Mesenchymal stem cell (in vitro differentiated cells and primary cell): Measurements from ENCODE around the gene CTNNA3.

Source experiments
- DNase-seq: peaks from one replicate; pipeline ENCODE4 v3.0.0-alpha.2; 2013
- H2AFZ ChIP-seq: one replicate; pipeline ENCODE4 v1.6.1; 2013; ENCODE audit warnings: low read depth, mild to moderate bottlenecking, control low read depth, inconsistent platforms, low read length, moderate library complexity
- H2AK5ac ChIP-seq: 2 replicates; pipeline ENCODE4 v1.6.1; 2013; ENCODE audit warnings: low read length, moderate library complexity, mild to moderate bottlenecking, inconsistent platforms; ENCODE audit not compliant: severe bottlenecking
- H2BK120ac ChIP-seq: one replicate; pipeline ENCODE4 v1.6.1; 2013; ENCODE audit warnings: low read depth, mild to moderate bottlenecking, inconsistent platforms, low read length, moderate library complexity
- H2BK12ac ChIP-seq, 2 experiments: one replicate each; pipeline ENCODE4 v1.6.1; 2013; ENCODE audit warnings: inconsistent platforms in 2 of 2, low read length in 2 of 2, mild to moderate bottlenecking in 2 of 2, moderate library complexity in 2 of 2, control low read depth in 1 of 2
- H2BK15ac ChIP-seq: one replicate; pipeline ENCODE4 v1.6.1; 2013; ENCODE audit warnings: mild to moderate bottlenecking, low read depth, inconsistent platforms; ENCODE audit not compliant: poor library complexity, severe bottlenecking
- H2BK5ac ChIP-seq: 2 replicates; pipeline ENCODE4 v1.6.1; 2013; ENCODE audit warnings: low read depth, mild to moderate bottlenecking, low read length, control low read depth, inconsistent platforms; ENCODE audit not compliant: poor library complexity, severe bottlenecking
- H3K14ac ChIP-seq, 2 experiments: one replicate each; pipeline ENCODE4 v1.6.1; 2013; ENCODE audit warnings: inconsistent platforms in 2 of 2, low read length in 2 of 2, control low read depth in 1 of 2, mild to moderate bottlenecking in 1 of 2, moderate library complexity in 1 of 2
- H3K18ac ChIP-seq, 2 experiments: one replicate each; pipeline ENCODE4 v1.6.1; 2013; ENCODE audit warnings: inconsistent platforms in 2 of 2, low read length in 2 of 2, control low read depth in 1 of 2, low read depth in 1 of 2, mild to moderate bottlenecking in 1 of 2
- H3K23ac ChIP-seq, 2 experiments: one replicate each; pipeline ENCODE4 v1.6.1; 2013; ENCODE audit warnings: inconsistent platforms in 2 of 2, low read length in 2 of 2, mild to moderate bottlenecking in 2 of 2, moderate library complexity in 2 of 2, control low read depth in 1 of 2
- H3K27ac ChIP-seq: 2 replicates; pipeline ENCODE4 v1.5.1; 2013; ENCODE audit warnings: mild to moderate bottlenecking, moderate library complexity, low read length, control low read depth, inconsistent platforms; ENCODE audit not compliant: poor library complexity, severe bottlenecking
- H3K27me3 ChIP-seq, 2 experiments: 2 replicates each; pipeline versions ENCODE4 v1.6.1 to v1.7.0; 2013; ENCODE audit warnings: low read length in 2 of 2, mild to moderate bottlenecking in 2 of 2, moderate library complexity in 2 of 2, control low read depth in 1 of 2, inconsistent platforms in 1 of 2; ENCODE audit not compliant: control insufficient read depth in 1 of 2, insufficient read depth in 1 of 2
- H3K36me3 ChIP-seq, 2 experiments: 2 replicates each; pipeline versions ENCODE4 v1.6.1 to v1.7.0; 2013; ENCODE audit warnings: low read length in 2 of 2, control low read depth in 1 of 2, inconsistent platforms in 1 of 2, low read depth in 1 of 2, mild to moderate bottlenecking in 1 of 2; ENCODE audit not compliant: insufficient read depth in 2 of 2, control insufficient read depth in 1 of 2
- H3K4ac ChIP-seq, 2 experiments: one replicate each; pipeline ENCODE4 v1.6.1; 2013; ENCODE audit warnings: inconsistent platforms in 2 of 2, low read length in 2 of 2, mild to moderate bottlenecking in 2 of 2, moderate library complexity in 2 of 2, control low read depth in 1 of 2, low read depth in 1 of 2
- H3K4me1 ChIP-seq: 2 replicates; pipeline ENCODE4 v1.6.1; 2013; ENCODE audit warnings: low read depth, low read length, control low read depth; ENCODE audit not compliant: control insufficient read depth, insufficient read depth
- H3K4me2 ChIP-seq: 2 replicates; pipeline ENCODE4 v1.6.1; 2013; ENCODE audit warnings: low read length, mild to moderate bottlenecking, inconsistent platforms; ENCODE audit not compliant: poor library complexity, severe bottlenecking
- H3K4me3 ChIP-seq, 2 experiments: 2 replicates each; pipeline versions ENCODE4 v1.5.1 to v1.7.0; 2013; ENCODE audit warnings: low read length in 2 of 2, mild to moderate bottlenecking in 2 of 2, control low read depth in 1 of 2, low read depth in 1 of 2; ENCODE audit not compliant: insufficient read depth in 1 of 2
- H3K79me1 ChIP-seq: replicated peaks from 2 replicates; pipeline ENCODE4 v1.6.1; 2013; ENCODE audit warnings: mild to moderate bottlenecking, control low read depth, low read length, inconsistent platforms; ENCODE audit not compliant: poor library complexity, severe bottlenecking
- H3K9ac ChIP-seq: 2 replicates; pipeline ENCODE4 v1.7.0; 2013; ENCODE audit warnings: mild to moderate bottlenecking, low read length, moderate library complexity
- H3K9me3 ChIP-seq: 2 replicates; pipeline ENCODE4 v1.7.0; 2013; ENCODE audit warnings: mild to moderate bottlenecking, low read length; ENCODE audit not compliant: control insufficient read depth
- H4K8ac ChIP-seq: one replicate; pipeline ENCODE4 v1.6.1; 2013; ENCODE audit warnings: inconsistent platforms, mild to moderate bottlenecking, low read length, moderate library complexity
- H4K91ac ChIP-seq: one replicate; pipeline ENCODE4 v1.6.1; 2013; ENCODE audit warnings: mild to moderate bottlenecking, low read length, inconsistent platforms
- WGBS: methylation state at CpG from one replicate; pipeline ENCODE4 v1.1.7; 2013; ENCODE audit warnings: mixed read lengths; 5-methylcytosine and 5-hydroxymethylcytosine counted together

The CTNNA3 gene

GRCh38 chr10:66747451-66747850 lies 948.5 kb downstream of the CTNNA3 start:
- H4K91ac ChIP-seq = no peak overlapping the region
- H3K4ac ChIP-seq = no peak overlapping the region
- no CpG with 5 or more reads among the region's 2 CpGs for WGBS
- no peaks in the 10 kb centered on the region for H3K36me3 ChIP-seq
- H3K27me3 ChIP-seq = no peaks in the 10 kb centered on the region
- H3K79me1 ChIP-seq = no peaks in the 10 kb centered on the region
- H2AFZ ChIP-seq = no peak overlapping the region
- no peak overlapping the region for H3K14ac ChIP-seq
- no peak overlapping the region for H2BK120ac ChIP-seq
- no peak overlapping the region for H3K9ac ChIP-seq
- H3K27ac ChIP-seq = peak overlapping the region; percentile 95
- H2AK5ac ChIP-seq = no peak overlapping the region
- no peak overlapping the region for H3K18ac ChIP-seq
- no peaks in the 10 kb centered on the region for H3K4me1 ChIP-seq
- H3K9me3 ChIP-seq = no peaks in the 10 kb centered on the region
- no peak overlapping the region for H4K8ac ChIP-seq
- peak; percentile 60 for DNase-seq
- H3K4me2 ChIP-seq = peak overlapping the region; percentile 58
- no peak overlapping the region for H3K23ac ChIP-seq
- H3K4me3 ChIP-seq = no peak overlapping the region
- no peak overlapping the region for H2BK15ac ChIP-seq
- H2BK12ac ChIP-seq = no peak overlapping the region
- no peak overlapping the region for H2BK5ac ChIP-seq

- Histone ChIP-seq H2BK5ac (no peak overlapping the region), H3K36me3 (no peaks in the 10 kb centered on the region)
Measured at GRCh38 chr10:66746711-66747110, 949.3 kb downstream of the CTNNA3 start.

GRCh38 chr10:66746246-66746645 lies 949.7 kb downstream of the CTNNA3 start:
- no peaks in the 10 kb centered on the region for H3K27me3 ChIP-seq
- no peak overlapping the region for H2BK5ac ChIP-seq
- no peak overlapping the region for H2BK120ac ChIP-seq
- H3K27ac ChIP-seq = no peak overlapping the region
- no peaks in the 10 kb centered on the region for H3K36me3 ChIP-seq
- no peak overlapping the region for H3K4ac ChIP-seq
- no peak overlapping the region for H3K23ac ChIP-seq
- H3K9ac ChIP-seq = no peak overlapping the region
- H4K8ac ChIP-seq = no peak overlapping the region
- H3K4me2 ChIP-seq = no peak overlapping the region
- no peak overlapping the region for H2AFZ ChIP-seq
- H3K18ac ChIP-seq = no peak overlapping the region
- H3K4me1 ChIP-seq = no peaks in the 10 kb centered on the region
- no peak overlapping the region for H3K14ac ChIP-seq
- no peaks in the 10 kb centered on the region for H3K9me3 ChIP-seq
- H4K91ac ChIP-seq = no peak overlapping the region
- DNase-seq = no peak
- H3K4me3 ChIP-seq = no peak overlapping the region
- H3K79me1 ChIP-seq = no peaks in the 10 kb centered on the region
- H2AK5ac ChIP-seq = no peak overlapping the region
- no peak overlapping the region for H2BK15ac ChIP-seq
- no peak overlapping the region for H2BK12ac ChIP-seq

More at GRCh38 chr10:66746711-66747110, 949.3 kb downstream of the CTNNA3 start:
- Histone ChIP-seq H3K4me1 (no peaks in the 10 kb centered on the region), H2AK5ac (no peak overlapping the region), H3K18ac (no peak overlapping the region), H2AFZ (no peak overlapping the region), H2BK12ac (no peak overlapping the region), H3K27me3 (no peaks in the 10 kb centered on the region), H3K23ac (no peak overlapping the region), H3K9me3 (no peaks in the 10 kb centered on the region), H3K14ac (no peak overlapping the region), H3K4me3 (no peak overlapping the region), H2BK120ac (no peak overlapping the region), H3K27ac (peak overlapping the region; percentile 95), H4K8ac (no peak overlapping the region), H4K91ac (no peak overlapping the region), H3K9ac (no peak overlapping the region), H3K79me1 (no peaks in the 10 kb centered on the region), H2BK15ac (no peak overlapping the region), H3K4me2 (no peak overlapping the region), H3K4ac (no peak overlapping the region)
- no peak for DNase-seq
- no CpG with 5 or more reads among the region's 2 CpGs for WGBS

- WGBS = 83% methylated on average over 2 of the region's 2 CpGs
Measured at GRCh38 chr10:66744915-66745314, 951.1 kb downstream of the CTNNA3 start.

More at GRCh38 chr10:66744915-66745314, 951.1 kb downstream of the CTNNA3 start:
- Histone ChIP-seq H2BK15ac (no peak overlapping the region), H3K4me1 (no peaks in the 10 kb centered on the region), H4K91ac (no peak overlapping the region), H3K36me3 (no peaks in the 10 kb centered on the region), H3K14ac (no peak overlapping the region), H3K4me3 (no peak overlapping the region), H2BK5ac (no peak overlapping the region), H2AK5ac (no peak overlapping the region), H3K4ac (no peak overlapping the region), H3K9me3 (no peaks in the 10 kb centered on the region), H3K18ac (no peak overlapping the region), H3K79me1 (no peaks in the 10 kb centered on the region), H2BK12ac (no peak overlapping the region), H2AFZ (no peak overlapping the region), H3K27ac (no peak overlapping the region), H2BK120ac (no peak overlapping the region), H3K4me2 (no peak overlapping the region), H3K23ac (no peak overlapping the region), H3K9ac (no peak overlapping the region), H4K8ac (no peak overlapping the region), H3K27me3 (no peaks in the 10 kb centered on the region)
- no peak for DNase-seq
